HG02763 (cell line): ENCODE measurements around the gene WSB2.
"Not testable (repeated sequence)": the region's sequence is repeated elsewhere in the genome, so short reads cannot be mapped to it uniquely, and the experiment has no call there.

ENCODE experiments used
- ATAC-seq: cut with Tn5 transposase; IDR thresholded peaks from one replicate; pipeline ENCODE4 v1.9.1; 2021; ENCODE audit warnings: mild to moderate bottlenecking, moderate library complexity; ENCODE audit not compliant: unreplicated experiment

Gene WSB2

GRCh38 chr12:118036672-118037411 lies 24.1 kb downstream of the WSB2 start:
- ATAC-seq: no peak

- ATAC-seq: peak; percentile 65
These were observed 25.6 kb downstream of the WSB2 start for GRCh38 chr12:118035190-118036041.

GRCh38 chr12:118034429-118035189 lies 26.4 kb downstream of the WSB2 start:
- ATAC-seq: no peak

- no peak for ATAC-seq
These were observed 27.1 kb downstream of the WSB2 start for GRCh38 chr12:118033902-118034301.

GRCh38 chr12:118033323-118033722 lies 27.7 kb downstream of the WSB2 start:
- no peak for ATAC-seq

GRCh38 chr12:118032188-118032587 lies 28.8 kb downstream of the WSB2 start:
- ATAC-seq: no peak

- ATAC-seq: no peak
These were observed 31.8 kb downstream of the WSB2 start for GRCh38 chr12:118029166-118029565.

- ATAC-seq: no peak
These were observed 35.8 kb downstream of the WSB2 start for GRCh38 chr12:118025168-118025567.

- ATAC-seq: no peak
These were observed 37.6 kb downstream of the WSB2 start for GRCh38 chr12:118023301-118023860.

GRCh38 chr12:118022728-118023109 lies 38.3 kb downstream of the WSB2 start:
- no peak for ATAC-seq

- not testable (repeated sequence) for ATAC-seq
These were observed 38.8 kb downstream of the WSB2 start for GRCh38 chr12:118022097-118022727.

GRCh38 chr12:118020036-118020435 lies 40.9 kb downstream of the WSB2 start:
- no peak for ATAC-seq

- no peak for ATAC-seq
These were observed 43.1 kb downstream of the WSB2 start for GRCh38 chr12:118017926-118018325.

GRCh38 chr12:118016424-118017264 lies 44.3 kb downstream of the WSB2 start, which contains the start of gene RFC5:
Gene RFC5 (plus strand): TSS chr12:118016703. CDS start chr12:118016828, 125 bp downstream.
- peak; percentile 96 for ATAC-seq

- ATAC-seq: no peak
These were observed 45.0 kb downstream of the WSB2 start for GRCh38 chr12:118015944-118016343.

GRCh38 chr12:118015306-118015705 lies 45.7 kb downstream of the WSB2 start:
- no peak for ATAC-seq

GRCh38 chr12:118013283-118013682 lies 47.7 kb downstream of the WSB2 start:
- no peak for ATAC-seq

- no peak for ATAC-seq
These were observed 49.0 kb downstream of the WSB2 start for GRCh38 chr12:118011961-118012360.

- no peak for ATAC-seq
These were observed 49.6 kb downstream of the WSB2 start for GRCh38 chr12:118011377-118011776.

- ATAC-seq: no peak
These were observed 50.1 kb downstream of the WSB2 start for GRCh38 chr12:118010903-118011302.
